Measurements from ENCODE around the gene SLC12A4.
"Not testable (repeated sequence)": the region's sequence is repeated elsewhere in the genome, so short reads cannot be mapped to it uniquely, and the experiment has no call there.

The SLC12A4 gene

GRCh38 chr16:67924140-67924906, 44.1 kb downstream of the SLC12A4 start:
- no peak for DNase-seq

GRCh38 chr16:67923414-67924116, 44.9 kb downstream of the SLC12A4 start:
- DNase-seq: no peak

- DNase-seq: no peak
Observed at GRCh38 chr16:67922740-67923139, 45.7 kb downstream of the SLC12A4 start.

- DNase-seq: no peak
Observed at GRCh38 chr16:67922221-67922620, 46.2 kb downstream of the SLC12A4 start.

- no peak for DNase-seq
Observed at GRCh38 chr16:67919622-67920221, 48.7 kb downstream of the SLC12A4 start.

- DNase-seq: no peak
Observed at GRCh38 chr16:67917852-67918236, 50.6 kb downstream of the SLC12A4 start.

- DNase-seq: no peak
Observed at GRCh38 chr16:67917140-67917851, 51.1 kb downstream of the SLC12A4 start.

GRCh38 chr16:67915831-67916723, 52.4 kb downstream of the SLC12A4 start:
- DNase-seq: no peak

- DNase-seq: not testable (repeated sequence)
Observed at GRCh38 chr16:67915496-67915769, 53.0 kb downstream of the SLC12A4 start.

GRCh38 chr16:67914758-67915495, 53.5 kb downstream of the SLC12A4 start:
- no peak for DNase-seq

GRCh38 chr16:67910158-67910557, 58.3 kb downstream of the SLC12A4 start:
- DNase-seq: no peak

- DNase-seq: no peak
Observed at GRCh38 chr16:67909056-67909742, 59.2 kb downstream of the SLC12A4 start.

- DNase-seq: no peak
Observed at GRCh38 chr16:67907397-67908180, 60.8 kb downstream of the SLC12A4 start.

- no peak for DNase-seq
Observed at GRCh38 chr16:67902831-67903230, 65.6 kb downstream of the SLC12A4 start.

- no peak for DNase-seq
Observed at GRCh38 chr16:67901734-67902133, 66.7 kb downstream of the SLC12A4 start.

GRCh38 chr16:67897231-67897630, 71.2 kb downstream of the SLC12A4 start:
- no peak for DNase-seq

GRCh38 chr16:67893743-67894399, 74.6 kb downstream of the SLC12A4 start:
- DNase-seq: no peak
